GM10266 (cell line): ENCODE results near the gene ADAM33.

ENCODE experiments used
- DNase-seq: peaks from one replicate; pipeline ENCODE4 v3.0.0; 2012; ENCODE audit errors: extremely low spot score
- TF ChIP-seq, protein P1 (sequence below): IDR thresholded peaks from 2 replicates; pipeline ENCODE4 v1.5.1; 2012; ENCODE audit warnings: mild to moderate bottlenecking, low read depth; ENCODE audit not compliant: control insufficient read depth, insufficient read depth; ENCODE audit errors: missing control alignments

ADAM33 gene

DNA sequence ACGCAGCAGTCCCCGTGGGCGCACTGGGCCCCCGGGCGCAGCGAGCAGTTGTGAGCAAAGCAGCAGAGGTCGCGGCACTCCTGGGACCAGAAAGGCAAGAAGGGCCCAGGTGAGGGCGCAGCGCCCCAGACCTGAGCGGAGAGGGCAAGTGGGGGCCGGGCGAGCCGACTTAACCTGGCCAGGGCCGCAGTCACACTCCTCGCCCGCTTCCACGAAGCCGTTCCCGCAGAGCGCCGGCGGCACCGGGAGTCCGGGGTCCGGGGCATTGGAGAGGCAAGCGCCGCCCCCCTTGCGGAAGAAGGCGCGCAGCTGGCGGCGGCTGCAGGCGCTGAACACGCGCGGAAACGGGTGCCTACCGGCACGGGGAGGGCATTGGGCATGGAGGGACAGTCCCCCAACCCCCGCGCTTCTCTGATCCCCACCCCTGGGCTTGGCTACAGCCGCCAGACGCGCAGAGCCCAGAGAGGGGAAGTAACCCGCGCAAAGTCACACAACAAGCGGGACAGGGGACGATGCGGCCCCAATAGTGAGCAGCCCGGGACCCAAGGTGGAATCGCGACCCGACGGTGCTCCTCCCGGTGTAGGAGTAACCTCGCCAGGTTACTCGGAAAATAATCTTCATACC, 9.2 kb downstream of the ADAM33 start:
- TF ChIP-seq, protein P1, sequence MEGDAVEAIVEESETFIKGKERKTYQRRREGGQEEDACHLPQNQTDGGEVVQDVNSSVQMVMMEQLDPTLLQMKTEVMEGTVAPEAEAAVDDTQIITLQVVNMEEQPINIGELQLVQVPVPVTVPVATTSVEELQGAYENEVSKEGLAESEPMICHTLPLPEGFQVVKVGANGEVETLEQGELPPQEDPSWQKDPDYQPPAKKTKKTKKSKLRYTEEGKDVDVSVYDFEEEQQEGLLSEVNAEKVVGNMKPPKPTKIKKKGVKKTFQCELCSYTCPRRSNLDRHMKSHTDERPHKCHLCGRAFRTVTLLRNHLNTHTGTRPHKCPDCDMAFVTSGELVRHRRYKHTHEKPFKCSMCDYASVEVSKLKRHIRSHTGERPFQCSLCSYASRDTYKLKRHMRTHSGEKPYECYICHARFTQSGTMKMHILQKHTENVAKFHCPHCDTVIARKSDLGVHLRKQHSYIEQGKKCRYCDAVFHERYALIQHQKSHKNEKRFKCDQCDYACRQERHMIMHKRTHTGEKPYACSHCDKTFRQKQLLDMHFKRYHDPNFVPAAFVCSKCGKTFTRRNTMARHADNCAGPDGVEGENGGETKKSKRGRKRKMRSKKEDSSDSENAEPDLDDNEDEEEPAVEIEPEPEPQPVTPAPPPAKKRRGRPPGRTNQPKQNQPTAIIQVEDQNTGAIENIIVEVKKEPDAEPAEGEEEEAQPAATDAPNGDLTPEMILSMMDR: no peak
- DNase-seq: no peak

DNA sequence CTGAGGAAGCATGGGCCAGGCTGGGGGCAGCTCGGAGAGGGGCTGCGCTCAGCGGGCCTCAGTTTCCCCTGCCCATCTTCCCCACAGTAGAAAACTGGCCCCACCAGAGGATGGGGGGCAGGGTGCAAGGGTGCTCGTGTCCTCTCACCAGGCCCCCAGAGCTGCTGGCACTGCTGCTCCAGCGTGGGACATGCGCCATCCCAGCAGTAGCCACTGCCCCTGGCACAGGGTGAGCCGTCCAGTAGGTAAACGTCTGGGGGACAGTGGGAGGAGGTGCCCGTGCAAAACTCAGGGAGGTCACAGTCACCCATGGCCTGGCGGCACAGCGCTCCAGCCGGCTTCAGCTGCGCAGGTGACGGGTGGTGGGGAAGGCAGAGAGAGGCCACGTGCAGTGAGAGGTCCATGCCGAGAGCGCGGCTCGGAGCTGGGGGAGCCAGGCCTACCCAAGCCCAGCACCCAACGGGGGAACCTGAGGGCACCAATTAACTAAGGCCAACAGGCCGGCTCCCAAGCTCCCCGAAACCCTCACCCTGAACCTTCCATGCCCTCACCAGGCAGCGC, 9.7 kb downstream of the ADAM33 start:
- no peak for DNase-seq
- TF ChIP-seq, protein P1: no peak

DNA sequence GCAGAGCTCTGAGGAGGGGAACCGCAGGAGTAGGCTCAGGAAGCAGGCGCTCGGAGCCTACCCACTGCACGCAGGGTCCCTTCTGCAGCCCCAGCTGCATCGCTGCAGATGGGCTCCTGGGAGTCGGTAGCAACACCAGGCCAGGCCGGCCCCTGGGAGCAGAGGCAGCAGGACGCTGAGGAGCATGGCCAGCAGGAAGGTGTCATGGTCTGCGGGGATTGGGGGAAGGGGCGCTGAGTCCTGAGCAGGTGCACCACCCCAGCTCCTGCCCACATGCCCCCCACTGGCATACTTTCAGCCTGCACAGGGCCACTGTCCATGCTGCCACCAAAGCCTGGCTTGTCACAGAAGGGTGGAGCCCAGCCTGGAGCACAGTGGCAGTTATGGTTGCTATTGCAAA, 10.9 kb downstream of the ADAM33 start:
- no peak for DNase-seq
- TF ChIP-seq, protein P1: no peak

DNA sequence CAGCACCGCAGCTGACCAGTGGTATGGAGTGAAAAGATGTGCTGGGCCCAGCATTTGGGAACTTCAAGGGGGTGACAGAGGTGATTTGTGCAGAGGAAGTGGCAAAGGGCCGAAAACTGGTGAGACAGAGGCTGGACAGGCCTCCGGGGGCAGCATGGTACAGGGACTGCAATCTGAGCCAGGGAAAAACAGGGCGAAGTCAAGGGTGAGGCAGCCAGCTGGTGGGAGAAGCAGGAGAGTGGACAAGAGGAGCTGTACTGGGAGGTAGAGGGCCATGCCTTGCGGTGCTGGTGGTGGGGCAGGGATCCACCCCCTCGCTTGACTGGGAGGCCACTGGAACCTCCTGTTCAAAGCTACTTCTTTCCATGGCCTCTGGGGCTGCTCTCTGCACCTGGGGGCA, 11.3 kb downstream of the ADAM33 start:
- DNase-seq: no peak
- TF ChIP-seq, protein P1: no peak

DNA sequence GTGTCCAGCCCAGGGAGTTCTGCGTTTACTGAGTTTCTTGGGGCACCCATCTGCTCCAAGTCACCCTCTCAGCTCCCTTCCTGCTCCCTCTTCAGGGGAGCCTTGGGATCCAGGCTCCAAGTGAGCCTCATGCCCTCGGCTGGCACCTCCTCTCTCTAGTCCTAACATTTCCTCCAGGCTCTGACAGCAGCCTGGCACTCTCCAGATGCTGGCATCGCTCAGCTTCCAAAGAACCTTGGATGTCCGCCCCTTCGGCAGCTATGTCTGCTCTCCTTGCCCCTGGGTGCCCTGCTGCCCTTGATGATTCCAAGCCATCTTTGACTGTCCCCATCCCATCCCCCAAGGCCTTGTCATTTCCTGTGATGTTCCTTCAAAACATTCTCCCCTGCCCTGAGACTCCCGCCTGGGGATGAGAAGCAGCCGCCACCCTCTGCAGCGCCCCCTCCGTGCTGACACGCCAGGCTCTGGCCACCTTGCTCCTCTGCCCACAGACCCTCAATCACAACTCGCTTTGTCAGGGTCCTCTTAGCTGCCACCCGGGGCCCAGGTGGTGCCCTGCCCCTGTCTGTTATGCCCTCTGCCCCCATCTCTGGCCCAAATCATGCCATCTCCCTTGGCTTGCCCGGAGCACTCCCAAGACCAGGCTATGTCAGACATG, 12.0 kb downstream of the ADAM33 start:
- TF ChIP-seq, protein P1: no peak
- DNase-seq: no peak

DNA sequence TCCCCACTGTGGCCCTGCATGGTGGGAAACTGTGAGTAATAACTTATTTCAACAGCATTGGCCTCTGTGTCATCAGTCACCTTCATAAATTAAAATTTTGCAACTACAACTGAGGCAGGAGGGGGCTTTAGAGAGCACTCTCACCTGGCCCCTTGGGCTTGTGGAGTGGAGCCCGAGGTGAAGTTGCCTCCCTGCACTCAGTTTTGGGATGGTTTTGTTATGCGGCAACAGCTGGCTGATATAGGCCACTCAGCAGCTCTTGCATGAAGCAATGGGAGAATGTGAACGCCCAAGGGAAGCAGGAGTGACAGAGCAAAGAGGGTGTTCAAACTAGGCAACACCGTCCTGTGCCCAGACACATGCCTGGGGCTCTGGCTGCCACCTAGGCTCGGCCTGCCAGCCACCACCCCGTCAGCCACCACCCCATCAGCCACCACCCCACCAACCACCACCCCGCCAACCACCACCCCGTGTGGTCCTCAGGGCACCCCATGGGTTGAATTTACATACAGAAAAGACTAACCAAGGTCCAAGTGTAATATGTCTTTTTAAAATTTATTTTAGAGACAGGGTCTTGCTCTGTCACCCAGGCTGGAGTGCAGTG, 14.3 kb downstream of the ADAM33 start:
- TF ChIP-seq, protein P1: no peak
- no peak for DNase-seq

DNA sequence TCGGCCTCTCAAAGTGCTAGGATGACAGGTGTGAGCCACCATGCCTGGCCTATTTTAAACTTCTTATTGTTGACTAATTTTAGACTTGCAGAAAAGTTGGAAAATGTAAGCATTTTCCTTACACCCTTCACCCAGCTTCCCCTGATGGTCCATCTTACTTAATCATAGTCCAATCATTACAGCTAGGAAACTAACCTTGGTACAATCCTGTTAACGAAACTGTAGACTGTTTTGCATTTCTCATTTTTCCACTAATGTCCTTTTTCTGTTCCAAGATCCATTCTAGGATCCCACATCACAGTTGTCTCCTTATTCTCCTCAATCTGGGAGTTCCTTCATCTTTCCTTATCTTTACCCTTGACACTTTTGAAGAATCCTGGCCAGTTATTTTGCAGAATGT, 18.0 kb downstream of the ADAM33 start:
- TF ChIP-seq, protein P1: no peak

More for the DNA sequence above, 18.0 kb downstream of the ADAM33 start:
- no peak for DNase-seq
